CD4-positive, alpha-beta T cell treated with Interleukin-2 at 100 ng/mL for 4 hours (primary cell): Measurements from ENCODE around the gene NPAT.

Experiments
- DNase-seq: peaks from one replicate; pipeline ENCODE4 v3.0.0-alpha.2; 2020; ENCODE audit warnings: low spot score

NPAT gene

GRCh38 chr11:108222574-108223347 is at the start of gene NPAT, which contains the start of gene ATM:
Gene NPAT (minus strand): TSS chr11:108222638. CDS start chr11:108222536, 102 bp downstream.
Gene ATM (plus strand): TSS chr11:108223067. CDS start chr11:108227625, 4,558 bp downstream.
- peak; percentile 99 for DNase-seq

GRCh38 chr11:108269583-108269982 is 47.1 kb upstream of the NPAT start:
- DNase-seq = no peak

GRCh38 chr11:108253176-108253575 is 30.7 kb upstream of the NPAT start:
- DNase-seq = no peak

DNA sequence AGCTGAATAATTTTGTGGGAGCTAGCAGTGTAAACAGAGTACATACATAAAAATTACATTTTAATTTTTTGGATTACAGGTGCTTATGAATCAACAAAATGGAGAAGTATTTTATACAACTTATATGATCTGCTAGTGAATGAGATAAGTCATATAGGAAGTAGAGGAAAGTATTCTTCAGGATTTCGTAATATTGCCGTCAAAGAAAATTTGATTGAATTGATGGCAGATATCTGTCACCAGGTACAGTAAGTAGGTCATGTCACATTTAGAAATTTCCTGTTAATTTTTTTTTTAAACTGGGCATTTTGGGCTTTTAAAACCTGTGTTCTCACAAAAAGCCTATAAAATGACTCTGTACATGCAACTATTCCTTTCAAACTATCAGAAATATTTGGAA is 24.4 kb upstream of the NPAT start:
- DNase-seq = no peak

DNA sequence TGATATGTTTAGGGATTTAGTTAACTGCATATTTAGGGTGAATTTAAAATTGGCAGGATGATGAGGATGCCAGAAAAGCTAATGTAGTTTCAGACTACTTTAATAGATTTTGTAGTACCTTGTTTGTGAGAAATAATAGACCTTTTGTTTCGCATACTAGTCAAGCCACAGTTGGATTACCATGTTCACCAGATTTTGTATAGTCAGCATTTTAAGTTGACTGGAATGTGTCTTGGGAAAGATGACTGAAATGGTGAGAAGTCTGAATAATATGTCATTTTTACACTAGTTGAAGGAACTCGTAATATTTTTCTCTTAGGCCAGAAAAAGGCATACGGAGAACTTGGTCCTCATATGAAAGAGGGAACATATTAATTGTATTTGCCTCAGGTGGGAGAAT is 23.9 kb upstream of the NPAT start:
- no peak for DNase-seq

DNA sequence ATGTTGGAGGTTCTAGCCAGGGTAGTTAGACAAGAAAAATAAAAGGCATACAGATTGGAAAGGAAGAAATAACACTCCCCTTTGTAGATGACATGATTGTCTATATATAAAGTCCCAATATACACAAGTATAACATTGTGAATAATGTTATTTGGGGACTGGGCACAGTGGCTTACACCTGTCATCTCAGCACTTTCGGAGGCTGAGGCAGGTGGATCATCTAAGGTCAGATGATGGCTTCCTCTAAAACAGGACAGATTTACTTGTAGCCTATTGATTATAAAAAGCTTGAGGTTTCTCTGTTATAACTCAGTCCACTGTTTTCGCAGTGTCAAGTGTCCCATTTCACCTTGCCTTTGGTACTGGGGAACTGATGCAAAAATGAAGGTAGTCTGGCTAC is 20.0 kb upstream of the NPAT start:
- DNase-seq = no peak

DNA sequence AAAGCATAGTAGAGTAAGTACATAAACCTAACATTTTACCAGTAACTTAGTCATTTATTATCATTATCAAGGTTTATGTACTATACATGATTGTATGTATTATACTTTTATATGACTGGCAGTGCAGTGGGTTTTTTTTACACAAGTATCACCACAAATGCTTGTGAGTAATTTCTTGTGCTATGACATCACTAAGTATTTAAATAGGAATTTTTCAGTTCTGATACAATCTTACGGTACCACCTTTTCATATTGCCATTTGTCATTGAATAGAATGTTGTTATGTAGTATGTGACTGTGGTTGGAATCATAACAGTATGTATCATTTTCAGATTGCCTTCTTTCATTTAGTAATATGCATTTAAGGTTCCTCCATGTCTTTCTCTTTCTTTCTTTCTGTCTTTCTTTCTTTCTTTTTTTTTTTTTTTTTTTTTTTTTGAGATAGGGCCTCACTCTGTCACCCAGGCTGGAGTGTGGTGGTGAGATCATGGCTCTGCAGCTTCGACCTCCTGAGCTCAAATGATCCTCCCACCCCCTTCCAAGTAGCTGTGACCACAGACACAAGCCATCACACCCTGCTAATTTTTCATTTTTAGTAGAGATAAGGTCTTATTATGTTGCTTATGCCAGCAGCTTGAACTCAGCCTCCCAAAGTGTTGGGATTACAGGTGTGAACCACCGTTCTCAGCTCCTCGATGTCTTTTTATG is 19.0 kb upstream of the NPAT start:
- DNase-seq = peak; percentile 68

DNA sequence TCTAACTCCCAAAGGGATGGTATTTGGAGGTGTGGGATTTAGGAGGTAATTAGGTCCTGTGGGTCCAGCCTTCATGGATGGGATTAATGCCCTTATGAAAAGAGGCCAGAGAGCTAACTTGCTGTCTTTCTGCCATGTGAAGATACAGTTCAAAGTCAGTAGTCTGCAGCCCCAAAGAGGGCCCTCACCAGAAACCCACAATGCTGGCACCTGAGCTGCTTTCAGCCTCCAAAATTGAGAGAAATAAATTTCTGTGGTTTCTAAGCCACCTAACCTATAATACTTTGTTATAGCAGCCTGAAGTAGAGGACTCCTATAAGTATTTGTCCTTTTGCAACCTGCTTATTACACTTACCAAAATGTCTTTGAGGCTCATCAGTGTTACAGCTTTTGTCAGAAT is 16.6 kb upstream of the NPAT start:
- no peak for DNase-seq

DNA sequence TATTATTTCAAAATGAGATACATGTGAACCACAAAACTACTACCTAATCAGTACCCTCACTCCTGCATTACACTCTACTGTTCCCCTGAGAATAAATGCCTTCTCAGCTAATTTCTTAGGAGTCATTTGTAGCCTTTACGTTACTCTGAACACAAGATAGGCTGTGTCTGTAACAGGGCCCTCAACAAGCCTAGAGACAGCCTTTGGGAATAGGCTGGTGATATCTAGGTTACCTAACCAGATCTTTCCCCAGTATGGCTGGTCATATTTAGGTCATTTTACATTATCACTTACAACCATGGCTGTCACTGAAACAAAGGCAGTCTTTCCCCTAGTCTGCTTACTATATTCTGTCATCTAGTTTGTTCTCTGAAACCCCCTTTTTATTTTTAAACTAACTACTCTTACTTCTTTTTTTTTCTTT is 14.6 kb upstream of the NPAT start:
- DNase-seq = no peak

DNA sequence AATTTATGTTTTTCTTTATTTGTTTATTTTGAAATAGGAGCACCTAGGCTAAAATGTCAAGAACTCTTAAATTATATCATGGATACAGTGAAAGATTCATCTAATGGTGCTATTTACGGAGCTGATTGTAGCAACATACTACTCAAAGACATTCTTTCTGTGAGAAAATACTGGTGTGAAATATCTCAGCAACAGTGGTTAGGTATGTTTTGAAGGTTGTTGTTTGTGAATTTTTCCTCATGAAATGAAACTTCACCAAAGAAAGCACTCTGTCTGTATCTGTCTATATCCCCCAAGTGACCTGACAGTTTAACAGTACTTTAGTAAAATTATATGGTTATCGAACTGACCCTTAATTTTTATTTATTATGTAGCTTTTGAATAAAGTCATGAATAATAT is 13.2 kb upstream of the NPAT start:
- DNase-seq = no peak

DNA sequence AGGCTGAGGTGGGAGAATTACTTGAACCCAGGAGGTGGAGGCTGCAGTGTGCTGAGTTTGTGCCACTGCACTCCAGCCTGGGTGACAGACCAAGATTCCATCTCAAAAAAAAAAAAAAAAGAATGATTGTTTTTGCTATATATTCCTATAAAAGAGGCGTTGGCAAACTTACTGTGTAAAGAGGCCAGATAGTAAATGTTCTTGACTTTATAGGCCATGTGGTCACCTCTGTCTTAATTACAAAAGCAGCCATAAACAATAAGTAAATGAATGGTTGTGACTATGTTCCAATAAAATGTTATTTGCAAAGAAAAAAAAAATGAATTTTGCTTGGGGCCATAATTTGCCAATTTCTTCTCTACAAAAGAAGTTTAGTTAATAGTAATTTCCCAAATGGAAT is 12.8 kb upstream of the NPAT start:
- DNase-seq = no peak

DNA sequence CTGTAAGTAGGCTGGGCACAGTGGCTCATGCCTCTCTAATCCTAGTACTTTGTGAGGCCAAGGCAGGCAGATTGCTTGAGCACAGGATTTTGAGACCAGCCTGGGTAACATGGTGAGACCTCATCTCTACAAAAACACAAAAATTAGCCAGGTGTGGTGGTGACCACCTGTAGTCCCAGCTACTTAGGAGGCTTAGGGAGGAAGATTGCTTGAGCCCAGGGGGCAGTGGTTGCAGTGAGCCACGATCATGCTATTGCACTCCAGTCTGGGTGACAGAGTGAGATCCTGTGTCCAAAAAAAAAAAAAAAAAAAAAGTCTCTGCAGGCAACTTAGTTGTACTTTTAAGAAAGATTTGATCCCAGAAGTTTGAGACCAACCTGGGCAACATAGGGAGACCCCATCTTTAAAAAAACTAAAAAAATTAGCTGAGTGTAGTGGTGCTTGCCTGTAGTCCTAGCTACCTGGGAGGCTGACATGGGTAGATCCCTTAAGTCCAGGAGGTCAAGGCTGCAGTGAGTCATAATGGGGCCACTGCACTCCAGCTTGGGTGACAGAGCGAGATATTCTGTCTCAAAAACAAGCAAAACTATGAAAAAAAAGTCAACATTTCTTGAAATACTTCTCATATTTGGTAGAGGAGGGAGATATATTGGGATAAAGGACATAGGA is 11.0 kb upstream of the NPAT start:
- no peak for DNase-seq

- DNase-seq = no peak
Measured at GRCh38 chr11:108228251-108228650, 5.8 kb upstream of the NPAT start.

GRCh38 chr11:108226036-108226435 is 3.6 kb upstream of the NPAT start:
- no peak for DNase-seq

- peak; percentile 63 for DNase-seq
Measured at GRCh38 chr11:108224911-108225786, 2.7 kb upstream of the NPAT start.

- no peak for DNase-seq
Measured at GRCh38 chr11:108224366-108224765, 1.9 kb upstream of the NPAT start.

GRCh38 chr11:108223348-108224149 is 1.1 kb upstream of the NPAT start:
- DNase-seq = peak; percentile 70

GRCh38 chr11:108221911-108222573 is 396 bp downstream of the NPAT start:
- peak; percentile 37 for DNase-seq

GRCh38 chr11:108221371-108221770 is 1.1 kb downstream of the NPAT start:
- no peak for DNase-seq

GRCh38 chr11:108220721-108221336 is 1.6 kb downstream of the NPAT start:
- DNase-seq = no peak
